ENCODE results near the gene FUNDC2.

The FUNDC2 gene

DNA sequence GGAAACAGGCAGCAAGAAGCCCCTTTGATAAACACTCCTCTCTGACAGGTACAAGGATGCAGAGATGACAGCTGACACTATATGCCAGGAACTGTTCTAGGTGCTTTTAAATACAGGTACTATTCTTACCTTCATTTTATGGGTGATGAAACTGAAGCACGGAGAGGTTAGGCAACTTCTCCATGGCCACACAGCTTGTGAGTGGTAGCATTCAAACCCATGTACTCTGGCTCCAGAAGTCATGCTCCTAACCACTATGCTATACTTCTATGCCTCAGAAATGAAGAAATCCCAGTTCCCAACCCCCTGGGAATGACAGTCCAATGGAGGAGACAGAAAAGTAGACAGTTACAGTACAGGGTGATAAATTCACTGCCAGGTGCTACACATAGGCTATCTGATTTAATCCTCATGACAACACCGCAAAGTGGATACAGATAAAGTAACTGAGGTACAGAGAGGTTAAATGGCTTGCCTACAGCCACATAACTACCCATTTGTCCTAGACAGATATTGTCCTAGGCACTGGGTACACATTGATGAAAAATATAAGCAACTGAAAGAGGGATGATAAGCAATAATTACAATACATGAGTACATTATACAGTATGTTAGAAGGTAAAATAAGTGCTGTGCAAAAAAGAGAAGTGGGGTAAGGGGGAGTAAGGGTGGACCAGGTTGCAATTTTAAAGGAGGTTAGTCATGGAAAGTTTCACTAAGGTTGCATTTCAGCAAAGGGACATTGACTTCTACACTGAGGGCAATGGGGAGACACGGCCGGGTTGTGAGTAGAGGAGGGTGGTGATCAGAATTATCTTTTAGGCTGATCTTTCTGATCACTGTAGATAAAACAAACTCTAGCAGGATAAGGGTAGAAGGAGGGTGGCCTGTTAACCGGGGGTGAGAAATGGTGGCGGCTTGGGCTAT is 2.5 kb upstream of the FUNDC2 start:
- DNase-seq = no peak

DNA sequence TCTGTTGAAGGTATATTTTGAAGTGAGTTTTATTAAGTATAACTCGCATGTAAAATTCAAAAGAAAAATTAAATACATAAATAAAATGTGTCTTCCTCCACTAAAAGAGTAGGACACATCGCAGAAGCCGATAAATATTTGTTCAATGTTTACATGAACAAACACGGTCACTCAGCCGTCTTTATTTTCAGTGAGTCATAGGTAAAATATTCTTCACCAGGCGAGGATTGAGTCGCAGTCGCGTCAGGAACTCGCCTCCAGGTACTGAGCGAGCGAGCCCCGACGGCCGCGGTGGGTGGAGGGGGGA is 271 bp upstream of the FUNDC2 start:
- no peak for DNase-seq

DNA sequence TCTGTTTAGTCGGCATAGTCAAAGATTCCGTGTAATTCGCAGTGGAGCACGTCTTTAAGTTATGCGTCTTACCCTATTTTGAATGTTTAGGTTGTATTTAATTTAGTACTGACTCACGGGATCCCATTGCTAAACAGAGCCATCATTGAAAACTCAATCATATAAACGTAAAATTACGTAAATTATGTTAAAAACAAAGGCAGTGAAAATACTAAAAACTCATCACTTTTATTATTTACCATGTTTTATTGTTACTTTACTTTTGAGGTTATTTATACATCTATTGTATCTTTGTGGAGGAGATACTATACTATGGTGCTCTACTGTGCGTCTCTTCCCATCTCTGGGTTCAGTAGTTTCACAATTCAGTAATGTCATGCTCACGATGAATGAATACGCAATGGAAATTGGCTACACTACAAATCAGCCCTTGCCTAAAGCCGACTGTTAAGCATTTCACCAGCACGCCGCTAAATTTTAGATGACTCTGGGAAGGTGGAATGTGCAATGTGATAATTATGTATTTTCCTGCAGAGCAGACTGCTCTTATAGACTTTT is 944 bp downstream of the FUNDC2 start:
- DNase-seq = peak; percentile 82

DNA sequence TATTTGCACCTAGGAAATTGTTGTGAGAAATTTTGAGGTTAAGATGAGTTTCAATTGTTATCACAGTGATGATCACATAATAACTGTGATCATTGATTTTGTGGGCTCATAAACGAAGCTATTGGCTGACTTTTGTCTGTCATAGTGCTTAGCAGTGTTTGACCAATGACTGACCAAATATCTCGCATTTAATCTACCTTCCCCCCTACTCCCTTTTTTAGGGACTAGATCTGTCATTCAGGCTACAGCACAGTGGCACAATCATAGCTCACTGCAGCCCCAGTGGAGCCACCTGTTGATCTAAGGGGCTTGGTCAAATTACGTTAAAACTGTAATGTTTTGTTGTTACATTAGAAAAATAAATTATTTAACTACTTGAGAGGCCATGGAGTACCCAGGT is 1.5 kb downstream of the FUNDC2 start:
- no peak for DNase-seq

DNA sequence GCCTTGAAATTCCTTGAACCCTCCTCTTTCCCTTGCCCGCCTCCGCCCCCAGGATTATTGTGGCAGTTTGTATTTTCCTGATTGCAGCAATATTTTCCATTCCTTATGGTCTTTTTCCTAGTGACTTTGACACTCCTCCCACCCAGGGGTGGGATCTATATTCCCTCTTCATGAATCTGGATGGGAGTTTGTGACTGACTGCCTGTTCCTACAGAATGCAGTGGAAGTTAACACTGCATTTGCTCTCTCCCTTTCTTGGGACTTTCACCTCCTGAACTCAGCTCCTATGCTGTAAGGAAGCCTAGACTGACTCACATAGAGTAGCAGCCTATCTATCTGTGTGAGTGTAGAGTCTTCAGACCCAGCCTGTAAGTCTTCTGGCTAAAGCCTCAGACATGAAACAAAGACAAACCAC is 2.2 kb downstream of the FUNDC2 start:
- peak; percentile 8 for DNase-seq

DNA sequence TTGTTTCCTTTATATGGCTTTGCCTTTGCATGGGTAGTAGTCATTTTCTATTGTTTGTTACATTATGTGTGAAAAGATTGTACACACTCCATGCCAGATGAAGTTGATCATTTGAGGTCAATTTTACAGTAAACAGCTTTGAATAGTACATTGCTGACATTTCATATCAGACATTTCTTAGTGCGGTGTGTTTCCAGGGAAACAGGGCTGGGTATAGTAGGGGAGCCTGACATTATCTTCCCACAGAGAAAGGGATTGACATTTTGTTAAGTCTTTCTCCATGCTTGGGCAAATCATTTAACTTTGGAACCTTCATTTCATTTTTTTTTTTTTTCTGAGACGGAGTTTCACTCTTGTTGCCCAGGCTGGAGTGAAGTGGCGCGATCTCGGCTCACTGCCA is 5.0 kb downstream of the FUNDC2 start:
- no peak for DNase-seq

DNA sequence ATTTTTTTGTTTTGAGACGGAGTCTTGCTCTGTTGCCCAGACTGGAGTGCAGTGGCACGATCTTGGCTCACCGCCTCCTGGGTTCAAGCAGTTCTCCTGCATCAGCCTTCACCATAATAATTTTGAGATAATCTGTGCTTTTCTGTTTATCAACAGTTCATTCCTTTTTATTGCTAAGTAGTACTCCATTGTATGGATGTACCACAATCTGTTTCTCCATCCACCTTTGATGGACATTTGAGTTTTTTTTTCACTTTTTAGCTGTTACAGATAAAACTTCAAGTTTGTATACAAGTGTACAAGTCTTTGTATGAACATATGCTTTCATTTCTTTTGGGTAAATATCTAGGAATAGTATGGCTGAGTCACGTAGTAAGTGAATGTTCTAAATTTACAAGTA is 9.0 kb downstream of the FUNDC2 start:
- no peak for DNase-seq

DNA sequence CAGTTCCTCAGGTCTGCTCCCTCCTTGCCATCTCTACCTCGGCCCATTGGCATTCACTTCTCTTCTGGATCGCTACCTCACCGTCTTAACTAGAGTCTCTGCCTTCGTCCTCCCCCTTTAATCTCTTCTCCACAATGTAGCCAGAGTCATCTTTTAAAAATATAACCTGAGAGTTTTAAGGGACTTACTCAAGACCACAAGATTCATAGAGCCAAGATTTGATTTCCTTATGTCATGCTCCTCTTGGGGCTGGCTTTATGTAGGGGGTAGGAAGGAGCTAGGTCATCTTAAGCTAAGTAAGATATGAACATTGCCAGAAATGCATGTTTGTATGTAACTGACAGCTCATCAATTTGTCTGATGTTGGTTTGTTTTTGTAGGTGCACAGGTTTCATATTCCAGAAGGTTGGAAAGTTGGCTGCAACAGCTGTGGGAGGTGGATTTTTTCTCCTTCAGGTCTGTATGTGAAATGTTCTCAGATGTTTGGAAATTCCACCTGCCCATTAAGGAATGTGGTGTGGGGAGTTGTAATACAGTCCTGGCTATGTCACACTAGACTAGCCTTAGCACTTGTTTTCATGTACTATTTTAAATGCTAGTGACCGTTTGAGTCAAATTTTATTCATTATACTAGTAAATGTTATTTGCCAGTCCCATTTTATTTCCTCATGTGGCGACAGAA is 19.6 kb downstream of the FUNDC2 start:
- no peak for DNase-seq

DNA sequence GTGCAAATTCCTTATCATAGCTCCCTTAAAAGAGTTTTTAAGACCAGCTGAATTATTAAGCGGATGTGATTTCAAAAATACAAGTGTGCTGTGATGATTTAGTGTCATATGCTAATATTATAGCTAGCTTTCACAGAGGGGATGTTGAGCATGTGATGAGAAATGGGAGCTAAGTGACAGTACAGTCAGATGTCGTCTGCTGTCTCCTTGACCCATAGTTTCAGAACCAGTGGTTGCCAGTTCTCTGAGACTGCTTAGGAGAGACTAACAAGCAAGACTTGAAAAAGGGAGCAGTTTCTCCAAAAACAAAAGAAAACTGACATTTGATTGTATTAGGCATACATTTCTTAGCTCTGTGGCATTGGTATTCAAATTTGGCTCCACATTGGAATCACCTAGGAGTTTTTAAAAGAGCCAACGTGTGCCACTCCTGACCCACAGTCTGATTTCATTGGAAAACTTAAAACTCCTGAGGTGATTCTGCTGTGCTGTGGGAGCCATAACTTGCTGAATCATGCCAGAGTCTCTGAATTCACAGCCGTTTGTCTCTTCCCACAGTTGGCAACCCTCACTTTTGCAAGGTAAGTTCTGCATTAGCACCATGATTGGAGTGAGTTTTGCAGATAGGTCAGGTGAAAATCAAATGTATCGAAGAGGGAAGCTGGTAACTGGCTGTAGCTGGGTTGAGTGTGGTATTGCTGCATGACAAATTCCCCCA is 20.3 kb downstream of the FUNDC2 start:
- peak; percentile 41 for DNase-seq

DNA sequence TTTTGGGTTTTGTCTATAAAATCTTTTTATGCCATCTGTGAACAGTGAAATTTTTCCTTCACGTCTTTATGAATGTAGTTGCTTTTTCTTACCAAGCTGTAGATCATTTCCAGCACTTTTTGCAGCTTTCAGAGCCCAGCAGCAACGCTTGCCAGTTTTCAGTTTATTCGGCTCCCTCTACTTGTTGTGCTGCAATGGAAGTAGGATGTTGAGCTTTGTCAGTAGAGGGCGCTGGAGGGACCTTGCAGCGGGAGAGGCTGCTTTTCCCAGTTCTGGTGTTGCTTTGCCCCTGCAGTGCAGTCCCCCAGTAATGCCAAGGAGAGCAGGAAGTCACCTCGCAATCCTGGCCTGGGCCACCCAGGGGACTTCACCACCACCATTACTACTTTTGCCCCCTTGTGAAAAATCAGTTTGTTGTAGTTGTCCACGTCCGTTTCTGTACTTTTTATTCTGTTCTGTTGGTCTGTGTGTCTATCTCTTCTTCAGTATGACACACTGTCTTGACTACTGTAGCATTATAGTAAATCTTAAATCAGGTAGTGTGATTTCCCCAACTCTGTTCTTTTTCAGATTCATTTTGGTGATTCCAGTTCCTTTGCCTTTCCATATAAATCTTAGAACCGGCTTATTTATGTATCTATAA is 22.5 kb downstream of the FUNDC2 start:
- DNase-seq = peak; percentile 56

DNA sequence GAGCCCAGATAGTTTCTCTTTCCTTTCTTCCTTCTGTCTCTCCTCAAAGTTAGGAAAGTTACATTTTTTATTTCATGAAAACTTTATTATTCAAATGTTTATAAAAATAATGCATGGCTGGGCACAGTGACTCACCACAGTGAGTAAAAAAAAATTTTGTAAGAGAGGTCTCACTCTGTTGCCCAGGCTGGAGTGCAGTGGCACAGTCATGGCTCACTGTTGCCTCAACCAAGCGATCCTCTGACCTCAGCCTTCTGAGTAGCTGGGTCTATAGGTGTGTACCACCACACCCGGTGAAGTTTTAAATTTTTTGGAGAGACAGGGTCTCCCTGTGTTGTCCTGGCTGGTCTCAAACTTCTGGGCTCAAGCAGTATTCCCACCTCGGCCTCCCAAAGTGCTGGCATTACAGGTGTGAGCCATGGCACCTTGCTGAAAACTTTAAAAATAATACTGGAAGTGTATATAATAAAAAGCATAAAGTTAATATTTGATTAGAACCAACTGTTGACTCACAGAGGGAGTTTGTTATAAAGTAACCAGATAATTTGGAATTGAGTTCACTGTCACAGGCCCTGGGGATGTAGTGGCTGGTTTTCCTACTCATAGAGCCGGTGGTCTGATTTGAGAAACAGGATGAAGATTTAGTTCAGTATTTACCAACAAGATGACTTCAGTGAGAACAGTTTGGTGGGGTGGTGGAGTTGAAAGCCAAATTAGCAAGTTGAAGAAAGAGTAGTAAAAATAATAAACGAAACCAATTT is 26.3 kb downstream of the FUNDC2 start:
- DNase-seq = no peak

DNA sequence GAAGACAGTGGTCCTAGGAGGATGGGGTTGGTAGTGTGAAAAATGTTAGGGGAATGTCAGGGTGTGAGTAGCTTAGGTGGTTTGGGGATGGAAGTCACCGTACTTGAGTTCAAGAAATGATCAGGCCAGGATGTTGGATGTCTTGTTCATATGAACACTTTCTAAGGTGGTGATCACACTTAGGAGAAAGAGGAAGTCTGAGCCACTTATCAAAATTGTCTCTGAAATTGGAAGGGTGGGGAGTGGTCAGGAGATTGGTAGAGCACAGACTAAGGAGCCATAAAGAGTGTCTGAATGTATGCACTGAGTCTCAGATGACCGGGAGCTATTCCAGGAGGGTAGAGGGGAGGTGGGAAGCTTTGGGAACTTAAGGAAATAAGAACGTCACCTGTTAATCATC is 27.0 kb downstream of the FUNDC2 start:
- no peak for DNase-seq

DNA sequence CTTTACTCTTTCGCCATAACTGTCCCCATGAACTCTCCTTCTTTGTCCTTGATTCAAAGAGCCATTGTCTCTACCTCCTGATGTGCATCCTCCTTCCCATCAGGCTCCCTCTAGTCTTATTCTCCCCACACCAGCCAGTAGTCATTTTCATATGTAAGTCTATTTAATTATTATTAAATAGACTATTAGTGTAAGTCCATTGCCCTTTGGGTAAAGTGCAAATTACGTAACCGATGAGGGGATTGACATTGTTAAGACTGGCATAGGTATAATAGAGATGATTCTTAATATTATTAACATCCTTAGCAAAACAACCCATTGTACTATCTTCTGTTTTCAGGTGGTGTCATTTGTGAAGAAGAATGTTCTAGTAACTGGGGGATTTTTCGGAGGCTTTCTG is 27.6 kb downstream of the FUNDC2 start:
- no peak for DNase-seq

DNA sequence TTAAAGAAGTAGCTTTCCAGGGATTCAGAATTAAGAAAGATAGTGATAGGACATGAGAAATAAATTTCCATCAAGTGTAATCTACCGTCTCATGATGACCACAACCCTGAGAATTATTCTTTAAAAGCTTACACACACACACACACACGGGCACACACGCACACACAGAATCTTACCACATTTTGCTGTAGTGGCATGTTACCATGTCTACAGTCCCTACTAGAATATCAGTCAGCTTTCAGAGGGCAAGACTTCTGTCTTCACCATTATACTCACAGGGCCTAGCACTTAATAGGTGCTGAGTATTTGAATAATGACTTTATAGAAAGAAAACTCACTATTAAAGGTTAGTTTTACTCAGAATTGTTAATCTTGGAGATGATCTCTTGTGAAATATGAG is 28.9 kb downstream of the FUNDC2 start:
- no peak for DNase-seq

DNA sequence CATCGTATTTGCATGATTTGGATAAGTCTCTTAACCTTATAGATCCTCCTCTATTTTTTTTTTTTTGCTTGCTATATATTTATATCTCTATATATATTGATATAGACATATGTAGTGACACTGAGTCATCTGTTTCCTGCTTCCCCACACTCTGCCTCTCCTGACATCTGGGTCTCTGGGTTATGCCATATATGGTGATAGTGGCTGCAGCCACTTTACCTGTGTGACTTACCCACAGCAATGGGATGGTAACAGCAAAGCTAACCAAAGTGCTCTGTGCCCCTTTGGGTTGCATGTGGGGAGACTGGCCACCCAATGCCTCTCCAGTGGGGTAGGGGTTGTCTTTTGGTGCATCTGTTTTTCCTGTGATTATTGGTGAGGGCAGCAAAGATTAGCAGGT is 29.8 kb downstream of the FUNDC2 start:
- no peak for DNase-seq

DNA sequence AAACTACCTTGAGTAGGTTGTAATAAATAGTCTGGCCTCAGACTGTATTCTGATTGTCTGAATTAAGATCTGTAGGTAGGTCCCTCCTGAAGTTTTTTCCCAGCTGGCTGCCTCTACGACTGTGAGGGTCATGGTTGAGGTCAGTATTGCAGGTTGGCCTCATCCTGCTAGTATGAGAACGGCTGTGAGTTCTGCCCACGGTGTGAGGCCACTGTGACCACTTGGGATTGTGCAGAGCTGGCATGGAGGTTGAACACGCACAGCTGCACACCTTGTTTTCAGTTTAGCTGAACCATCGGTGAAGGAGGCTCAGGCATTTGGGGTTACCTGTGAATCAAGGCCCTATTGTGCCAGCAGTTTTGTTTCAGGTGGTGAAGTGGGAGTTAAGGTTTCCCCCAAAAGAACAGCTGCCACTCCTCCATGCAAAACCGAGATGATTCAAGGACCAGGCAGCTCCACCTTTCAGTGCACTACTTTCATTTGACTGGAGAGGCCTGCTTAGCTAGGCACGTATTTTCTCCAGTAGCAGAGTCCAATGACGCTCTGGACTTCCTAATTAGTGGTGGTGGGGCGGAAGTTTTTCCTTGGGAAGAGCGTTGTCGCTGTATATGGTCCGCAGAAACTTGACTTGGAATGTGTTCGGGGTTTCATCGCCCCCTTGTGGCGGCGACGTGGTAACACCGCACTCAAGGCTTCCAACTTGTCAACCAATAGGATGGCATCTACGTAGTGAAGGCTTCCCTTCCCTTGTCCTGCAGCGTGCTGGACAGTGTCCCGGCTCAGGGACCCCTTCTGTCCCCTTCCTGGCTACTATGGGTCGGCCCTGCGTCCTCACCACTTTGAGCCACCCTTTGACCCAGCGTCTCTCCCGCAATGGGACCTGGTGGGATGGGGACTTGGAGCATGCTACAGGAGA is 30.5 kb downstream of the FUNDC2 start:
- DNase-seq = peak; percentile 44

DNA sequence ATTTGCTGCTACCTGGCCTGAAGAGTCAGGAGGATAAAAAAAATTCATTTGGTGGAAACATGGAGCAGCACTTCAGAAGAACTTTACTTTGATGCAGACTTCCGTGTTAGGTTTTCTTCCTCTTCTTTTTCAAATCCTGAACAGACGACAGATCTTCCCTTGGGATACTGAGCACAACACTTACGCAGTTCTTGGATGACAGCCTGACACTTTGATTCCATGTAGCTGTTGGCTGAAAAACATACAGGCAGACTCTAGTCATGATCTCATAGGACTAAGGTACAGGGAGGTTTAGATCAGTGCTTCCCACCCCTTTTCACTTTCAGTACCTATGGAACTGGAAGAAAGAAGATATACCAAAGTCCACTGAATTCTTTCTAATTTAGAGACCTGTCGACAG is 35.1 kb downstream of the FUNDC2 start:
- no peak for DNase-seq

DNA sequence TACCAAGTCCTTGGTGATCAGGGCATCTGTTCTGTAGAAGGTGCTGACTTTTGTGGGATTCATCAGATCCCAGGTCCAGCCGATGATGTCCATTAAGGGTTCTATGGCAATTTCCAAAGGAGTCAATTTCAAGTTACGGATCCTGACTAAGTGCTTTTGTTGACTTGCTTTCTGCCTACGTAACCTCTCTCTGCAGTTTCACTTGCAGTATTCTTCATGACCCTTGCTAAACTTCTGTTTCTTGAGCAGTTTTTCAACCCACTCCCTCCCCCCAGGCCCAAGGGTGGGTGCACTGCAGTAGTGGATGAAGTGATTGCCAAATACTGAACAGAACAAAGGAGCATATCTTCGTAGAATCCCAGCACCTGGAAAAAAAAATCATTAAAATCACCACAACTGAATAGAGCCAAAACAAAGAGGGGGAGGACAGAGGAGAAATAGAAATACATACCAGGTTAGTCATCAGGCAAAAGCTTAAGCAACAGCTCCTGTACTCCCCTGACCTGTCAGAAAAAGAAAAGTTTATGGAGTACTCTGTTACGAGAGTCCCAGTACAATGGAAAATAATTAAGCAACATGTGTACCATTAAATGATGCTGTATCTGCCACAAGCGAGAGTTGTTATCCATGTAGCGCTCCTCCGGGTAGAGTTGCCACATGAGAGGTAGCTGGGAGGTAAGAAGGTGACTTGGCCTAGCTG is 38.5 kb downstream of the FUNDC2 start:
- DNase-seq = peak; percentile 49

DNA sequence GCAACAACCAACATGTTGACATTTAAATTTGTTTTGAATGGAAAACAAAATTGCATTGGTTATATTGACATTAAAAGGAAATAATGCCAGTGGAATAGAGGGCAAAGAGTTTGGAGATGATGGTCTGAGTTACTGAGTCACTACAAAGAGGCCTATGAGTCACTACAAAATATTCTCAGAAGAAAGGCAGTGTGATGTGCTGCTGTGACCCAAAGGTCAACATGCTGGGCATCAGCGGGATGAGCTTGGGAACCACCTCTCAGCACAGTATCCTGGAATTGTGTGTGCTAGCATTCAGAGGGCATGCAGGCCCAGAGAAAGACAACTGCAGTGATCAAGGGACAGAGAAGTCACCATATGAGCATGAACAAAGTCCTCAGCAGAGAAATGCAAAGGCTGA is 41.5 kb downstream of the FUNDC2 start:
- DNase-seq = peak; percentile 55

DNA sequence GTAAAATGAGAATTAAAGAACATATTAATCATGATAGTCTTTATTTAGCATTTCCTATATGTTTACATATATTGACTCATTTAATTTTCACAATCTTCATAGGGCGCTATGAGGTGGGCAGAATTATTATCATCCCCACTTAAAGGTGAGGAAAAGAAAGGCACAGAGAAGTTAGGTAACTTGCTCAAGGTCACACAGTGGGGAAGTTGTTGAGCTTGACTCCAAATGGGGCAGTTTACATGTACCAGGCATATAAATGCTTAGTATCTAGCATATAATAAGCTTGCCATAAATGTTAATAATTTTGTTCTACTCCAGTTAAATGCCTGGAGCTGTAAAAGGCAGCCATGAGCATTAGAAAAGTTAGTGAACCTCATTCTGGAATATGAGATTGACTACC is 42.8 kb downstream of the FUNDC2 start:
- DNase-seq = no peak

DNA sequence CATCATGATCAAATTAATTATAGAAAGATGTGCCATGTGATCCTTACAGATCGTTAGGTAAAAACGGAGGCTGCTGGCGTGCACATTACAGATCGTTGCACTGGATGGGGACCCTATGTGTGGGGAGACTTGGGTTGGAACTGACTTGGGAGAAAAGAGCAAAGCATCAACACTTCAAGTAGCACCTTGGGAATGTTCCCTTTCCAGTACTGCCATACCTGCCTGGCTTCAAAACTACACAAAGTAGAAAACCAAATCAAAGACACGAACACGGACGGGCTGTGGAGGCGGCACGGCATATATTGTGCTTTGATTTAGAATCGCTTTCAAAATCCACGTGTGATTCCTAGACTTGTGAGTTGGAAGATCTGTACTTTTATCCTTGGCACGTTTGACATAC is 43.4 kb downstream of the FUNDC2 start:
- no peak for DNase-seq

All from inflammatory macrophage treated with lipopolysaccharide for 4 hours (primary cell).